CD4-positive, alpha-beta T cell treated with Interleukin-1 beta for 1 hour (primary cell): ENCODE results near the gene OR2T2.
"Not testable (repeated sequence)": the region's sequence is repeated elsewhere in the genome, so short reads cannot be mapped to it uniquely, and the experiment has no call there.

Experiments
- DNase-seq, 2 donors: peaks; one replicate each; pipeline ENCODE4 v3.0.0-alpha.2; 2020 to 2022

Gene OR2T2

DNA sequence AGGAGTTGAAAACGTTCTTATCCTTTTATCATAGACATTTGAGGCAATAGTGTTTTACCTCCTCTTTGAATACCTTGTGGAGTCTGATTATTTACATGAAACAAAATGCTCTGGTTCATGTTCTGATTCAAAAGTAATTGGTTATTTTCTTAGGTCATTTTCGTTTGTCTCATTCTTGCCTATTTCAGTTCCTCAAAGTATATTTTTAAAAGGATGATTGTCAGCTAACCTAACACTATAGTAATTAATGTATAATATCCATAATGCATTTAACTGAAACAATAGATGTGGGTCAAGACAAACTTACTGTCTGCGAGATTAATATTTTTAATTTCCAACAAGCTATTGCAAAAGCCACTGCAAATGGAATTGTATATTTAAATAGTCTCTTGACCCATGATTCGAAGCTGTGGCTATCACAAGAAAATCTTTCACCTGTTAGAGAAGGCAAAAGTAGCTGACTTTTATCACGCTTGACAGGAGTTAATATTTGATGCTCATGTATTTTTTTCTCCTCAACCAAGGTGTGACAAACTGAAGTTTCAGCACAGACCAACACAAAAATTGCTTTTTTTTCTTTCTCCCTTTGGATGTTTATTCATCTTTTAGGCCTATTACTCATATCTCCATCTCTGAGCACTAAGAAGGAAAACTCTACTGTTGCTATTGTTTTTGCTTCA is 5.2 kb downstream of the OR2T2 start:
- not testable (repeated sequence) for DNase-seq

- DNase-seq: not testable (repeated sequence)
Observed at GRCh38 chr1:248453619-248454018, 8.2 kb downstream of the OR2T2 start.

- not testable (repeated sequence) for DNase-seq
Observed at GRCh38 chr1:248455045-248455444, 9.6 kb downstream of the OR2T2 start.

DNA sequence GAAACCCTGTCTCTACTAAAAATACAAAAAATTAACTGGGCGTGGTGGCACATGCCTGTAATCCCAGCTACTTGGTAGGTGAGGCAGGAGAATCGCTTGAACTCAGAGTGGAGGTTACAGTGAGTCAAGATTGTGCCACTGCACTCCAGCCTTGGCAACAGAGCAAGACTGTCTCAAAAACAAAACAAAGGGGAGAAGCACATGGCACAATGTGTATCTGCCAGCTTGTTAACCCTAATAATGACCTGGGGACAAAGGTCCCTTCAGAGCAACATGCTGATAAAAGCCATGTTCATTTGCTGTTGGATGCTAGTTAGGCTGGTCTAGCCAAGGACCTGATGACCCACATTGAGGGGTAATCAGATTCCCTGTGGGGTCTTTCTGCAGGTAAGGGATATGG is 11.2 kb downstream of the OR2T2 start:
- DNase-seq: not testable (repeated sequence)

DNA sequence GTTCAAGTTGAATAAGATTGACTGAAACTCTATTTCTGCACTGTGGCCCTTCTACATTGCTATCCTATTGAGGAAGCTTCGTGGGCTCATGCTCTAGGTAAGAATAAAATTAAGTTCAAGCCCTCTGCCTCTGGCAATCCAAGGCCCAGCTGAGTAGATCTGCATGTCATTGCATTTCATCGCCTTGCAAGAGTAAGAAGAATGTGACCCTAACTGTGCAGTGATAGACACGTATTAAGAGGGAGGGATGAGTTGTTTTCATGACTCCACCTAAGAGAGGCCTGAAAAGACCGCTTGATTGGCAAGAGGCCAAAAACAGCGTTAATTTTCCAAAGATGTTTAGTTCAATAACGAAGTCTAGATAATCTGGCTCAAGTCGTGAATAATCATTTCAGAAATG is 13.7 kb downstream of the OR2T2 start:
- not testable (repeated sequence) for DNase-seq

DNA sequence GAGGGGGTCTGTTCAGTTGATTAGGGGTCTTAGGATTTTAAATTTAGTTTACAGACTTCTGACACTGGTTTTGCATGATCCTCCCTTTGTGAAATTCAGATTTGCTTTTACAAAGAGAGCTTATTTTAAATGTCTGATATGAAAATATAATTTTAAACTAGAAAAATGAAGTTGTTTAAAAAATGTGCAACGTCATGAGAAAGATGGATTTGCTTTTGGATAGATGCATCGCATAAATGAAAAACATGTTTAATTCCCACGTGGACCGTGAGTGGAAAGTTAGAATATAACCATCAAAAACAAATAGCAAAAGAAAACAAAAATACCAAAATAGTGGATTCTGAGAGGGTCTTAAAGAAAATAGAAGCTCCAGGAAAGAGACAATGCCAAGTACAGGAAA is 25.7 kb downstream of the OR2T2 start:
- DNase-seq: no peak

DNA sequence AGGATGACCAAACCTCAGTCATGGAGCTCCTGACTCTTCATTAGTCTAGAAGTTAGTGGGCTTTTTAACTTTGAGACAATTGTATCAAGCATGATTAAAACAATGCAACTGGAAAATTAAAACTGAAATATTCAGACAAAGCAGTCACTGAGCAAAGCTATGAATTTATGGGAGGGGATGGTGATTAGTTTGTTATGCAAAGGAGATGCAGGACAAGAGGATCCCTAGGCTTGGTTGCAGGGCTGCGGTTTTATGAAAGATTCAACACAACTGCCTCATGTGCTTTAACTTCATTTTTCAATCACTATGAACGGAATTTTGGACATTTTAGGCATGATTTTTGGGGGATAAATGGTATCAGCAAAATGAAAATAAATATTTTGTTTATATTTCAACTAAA is 26.7 kb downstream of the OR2T2 start:
- DNase-seq: not testable (repeated sequence)

DNA sequence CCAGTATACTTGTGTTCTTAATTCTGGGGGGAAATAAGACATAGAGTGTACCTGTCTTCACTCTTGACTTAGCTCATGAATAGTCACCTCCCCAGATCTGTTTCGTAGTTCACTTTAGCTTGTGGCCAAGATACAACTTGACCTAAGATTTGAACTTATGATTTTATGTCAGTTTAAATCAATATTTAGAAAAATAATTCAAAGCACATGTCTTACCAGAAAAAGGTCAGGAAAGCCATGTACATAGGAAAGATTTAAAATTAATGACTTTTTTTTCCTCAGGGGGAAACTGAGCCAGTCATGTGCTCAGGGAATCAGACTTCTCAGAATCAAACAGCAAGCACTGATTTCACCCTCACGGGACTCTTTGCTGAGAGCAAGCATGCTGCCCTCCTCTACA is 27.6 kb downstream of the OR2T2 start, which contains the start of gene OR2T3:
OR2T3 (plus strand) TSS at position 301 of the 400 bp plus-strand sequence; CDS start at position 301, 0 bp downstream.
- DNase-seq: not testable (repeated sequence)

GRCh38 chr1:248475660-248476059 is 30.2 kb downstream of the OR2T2 start:
- DNase-seq: not testable (repeated sequence)

GRCh38 chr1:248481686-248482579 is 36.5 kb downstream of the OR2T2 start:
- peak in 1 of 2 donors; percentile 26 for DNase-seq

GRCh38 chr1:248488289-248488688 is 42.9 kb downstream of the OR2T2 start, which contains the start of gene OR2T5:
Gene OR2T5 (plus strand): TSS chr1:248488589. CDS start chr1:248488589, 0 bp downstream.
- DNase-seq: not testable (repeated sequence)

GRCh38 chr1:248496661-248497060 is 51.2 kb downstream of the OR2T2 start:
- DNase-seq: not testable (repeated sequence)

DNA sequence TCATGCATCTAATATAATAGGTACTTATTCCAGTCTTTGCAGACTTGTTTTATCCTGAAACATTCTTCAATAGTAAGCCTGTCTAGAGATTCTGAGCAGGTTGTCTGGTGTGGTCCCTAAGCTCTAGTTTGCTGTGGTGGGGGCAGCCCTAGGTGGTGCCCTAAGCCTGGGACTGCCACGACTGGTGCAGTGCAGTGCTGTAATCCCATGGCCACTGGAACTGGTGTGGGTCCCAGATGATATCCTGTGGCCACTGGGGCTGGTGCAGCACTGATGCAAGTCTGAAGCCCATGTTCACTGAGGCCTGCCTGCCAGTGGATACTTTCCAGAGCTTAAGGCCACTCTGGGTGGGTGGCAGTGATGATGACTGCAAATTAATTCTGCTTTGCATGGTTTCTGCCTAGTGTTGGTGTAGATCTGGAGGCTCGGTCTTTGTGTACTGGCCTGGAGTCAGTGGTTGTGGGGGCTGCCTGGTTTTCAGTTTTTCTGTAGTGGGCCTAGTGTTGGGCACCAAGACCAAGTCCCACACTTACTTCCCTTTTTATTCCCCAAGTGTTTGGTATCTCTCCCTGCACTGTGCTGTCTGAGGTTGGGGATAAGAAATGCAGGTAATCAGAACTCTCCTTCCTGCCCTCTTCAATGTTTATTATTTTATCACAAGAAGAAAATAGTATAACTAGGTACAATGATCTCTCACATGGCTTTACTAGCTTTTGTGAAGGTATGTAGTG is 55.0 kb downstream of the OR2T2 start:
- not testable (repeated sequence) for DNase-seq
